Measurements from ENCODE around the gene HEPHL1. TPM values are rescaled to one million over a fixed set of nuclear protein-coding genes. Genes with fewer than 3 reads are reported as not detected.

The HEPHL1 gene
- total RNA-seq, 1 experiment from 2014 or later = not detected

GRCh38 chr11:94133752-94134151 lies 112.6 kb downstream of the HEPHL1 start (continued):
- TF ChIP-seq YY1 (IDR thresholded peaks at IDR 0.05; ENCODE audit: extremely low read depth, insufficient replicate concordance, low read depth, low read length) = no peak
- TF ChIP-seq, protein P1, sequence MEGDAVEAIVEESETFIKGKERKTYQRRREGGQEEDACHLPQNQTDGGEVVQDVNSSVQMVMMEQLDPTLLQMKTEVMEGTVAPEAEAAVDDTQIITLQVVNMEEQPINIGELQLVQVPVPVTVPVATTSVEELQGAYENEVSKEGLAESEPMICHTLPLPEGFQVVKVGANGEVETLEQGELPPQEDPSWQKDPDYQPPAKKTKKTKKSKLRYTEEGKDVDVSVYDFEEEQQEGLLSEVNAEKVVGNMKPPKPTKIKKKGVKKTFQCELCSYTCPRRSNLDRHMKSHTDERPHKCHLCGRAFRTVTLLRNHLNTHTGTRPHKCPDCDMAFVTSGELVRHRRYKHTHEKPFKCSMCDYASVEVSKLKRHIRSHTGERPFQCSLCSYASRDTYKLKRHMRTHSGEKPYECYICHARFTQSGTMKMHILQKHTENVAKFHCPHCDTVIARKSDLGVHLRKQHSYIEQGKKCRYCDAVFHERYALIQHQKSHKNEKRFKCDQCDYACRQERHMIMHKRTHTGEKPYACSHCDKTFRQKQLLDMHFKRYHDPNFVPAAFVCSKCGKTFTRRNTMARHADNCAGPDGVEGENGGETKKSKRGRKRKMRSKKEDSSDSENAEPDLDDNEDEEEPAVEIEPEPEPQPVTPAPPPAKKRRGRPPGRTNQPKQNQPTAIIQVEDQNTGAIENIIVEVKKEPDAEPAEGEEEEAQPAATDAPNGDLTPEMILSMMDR (IDR thresholded peaks at IDR 0.05 in 2 of 3, conservative IDR thresholded peaks at IDR 0.05 in 1 of 3; ENCODE audit: borderline replicate concordance in 1 of 3, insufficient read depth in 1 of 3, low read depth in 2 of 3, low read length in 2 of 3) = no peak
- no peak for TF ChIP-seq SRF (IDR thresholded peaks at IDR 0.05; ENCODE audit: low read depth)
- TF ChIP-seq POLR2A (IDR thresholded peaks at IDR 0.05; ENCODE audit: borderline replicate concordance, extremely low read depth, insufficient read depth, insufficient read length) = no peak
- TF ChIP-seq EZH2phosphoT487 (IDR thresholded peaks at IDR 0.05; ENCODE audit: borderline replicate concordance) = no peak
- no peak for TF ChIP-seq SIN3A (IDR thresholded peaks at IDR 0.05; ENCODE audit: low read depth)

GRCh38 chr11:94134651-94135512 lies 113.7 kb downstream of the HEPHL1 start:
- intact Hi-C loops (cut with micrococcal nuclease) = no loop called here
- Histone ChIP-seq H3K27me3 (ENCODE audit: insufficient read depth, low read length) (no peaks in the 10 kb centered on the region), H3K9ac (ENCODE audit: low read length) (peak overlapping the region; percentile 37), H3K4me1 (ENCODE audit: control insufficient read depth in 1 of 2, insufficient read depth in 2 of 2, low read length in 2 of 2) (peaks cover 33 to 65% of the 10 kb centered on the region in 2 experiments), H3K27ac (ENCODE audit: low read depth, low read length) (no peak overlapping the region; the same call in 1 of the 2 replicates), H3K4me3 (replicated peaks in 1 of 2; ENCODE audit: low read depth in 1 of 2, low read length in 2 of 2) (peak overlapping the region in 1 of 2 experiments; percentile 21; a peak in 1 of 4 replicates), H3K36me3 (ENCODE audit: control insufficient read depth in 1 of 2, insufficient read depth in 2 of 2, low read length in 2 of 2) (no peaks in the 10 kb centered on the region), H2AFZ (ENCODE audit: low read depth, low read length, poor library complexity, severe bottlenecking) (no peak overlapping the region), H3K9me3 (ENCODE audit: control insufficient read depth in 1 of 2, insufficient read depth in 1 of 2, low read depth in 1 of 2, low read length in 2 of 2) (no peaks in the 10 kb centered on the region), H3K79me2 (ENCODE audit: insufficient read depth, low read length) (peaks cover 94% of the 10 kb centered on the region), H3K4me2 (ENCODE audit: low read length) (peak overlapping the region; percentile 73), H4K20me1 (ENCODE audit: insufficient read depth) (no peaks in the 10 kb centered on the region; the same call in 1 of the 2 replicates), H3K9me2 (ENCODE audit: insufficient read depth) (no peaks in the 10 kb centered on the region)
- DNase-seq (ENCODE audit: low read depth, low spot score) (no peak), ATAC-seq (peak; percentile 45; the same call in 1 of the 2 replicates)
- CTCF ChIA-PET = interaction anchor here (0.8 to 1.1 kb wide), 2 partner anchors 214 to 370 kb away, joined by 4 read pairs; no protein-coding TSS in a partner anchor
- peak; percentile 31; the same call in 1 of the 2 replicates for TF ChIP-seq FOSL1 (IDR thresholded peaks at IDR 0.05; ENCODE audit: low read depth)
- TF ChIP-seq SP1 (IDR thresholded peaks at IDR 0.05; ENCODE audit: low read depth) = peak; percentile 13; the same call in 1 of the 2 replicates
- TF ChIP-seq CBX3 (IDR thresholded peaks at IDR 0.05; ENCODE audit: low read depth) = no peak
- RAD21 ChIA-PET (ENCODE audit: low non-redundant PET in 1 of 2, low total read pairs in 2 of 2, uncharacterized antibody in 2 of 2, unreplicated experiment in 2 of 2) = no interaction called here
- BruUV-seq (replicated peaks) = no TSS peak
- POLR2A ChIA-PET = no interaction called here

Measured in HCT116 (cell line).